NT2/D1 (cell line): ENCODE data around the gene HOTAIR.

Experiments used
- DNase-seq: peaks from one replicate; pipeline ENCODE4 v3.0.0-alpha.2; 2011; ENCODE audit warnings: low read depth, low spot score
- H3K27me3 ChIP-seq: 2 replicates; pipeline ENCODE4 v1.6.0; 2011; ENCODE audit warnings: mild to moderate bottlenecking; ENCODE audit not compliant: insufficient read length, insufficient read depth
- H3K36me3 ChIP-seq: 2 replicates; pipeline ENCODE4 v1.6.1; 2011; ENCODE audit warnings: mild to moderate bottlenecking, low read length, mixed read lengths; ENCODE audit not compliant: insufficient read depth, insufficient read length
- H3K4me1 ChIP-seq: 2 replicates; pipeline ENCODE4 v1.5.1; 2011; ENCODE audit not compliant: insufficient read depth, insufficient read length
- H3K4me3 ChIP-seq: 2 replicates; pipeline ENCODE4 v1.5.1; 2011; ENCODE audit warnings: low read depth; ENCODE audit not compliant: insufficient read length
- H3K9ac ChIP-seq: 2 replicates; pipeline ENCODE4 v1.6.0; 2011; ENCODE audit warnings: low read depth; ENCODE audit not compliant: insufficient read length
- H3K9me3 ChIP-seq: 2 replicates; pipeline ENCODE4 v1.5.1; 2011; ENCODE audit warnings: mild to moderate bottlenecking, low read length; ENCODE audit not compliant: insufficient read depth
- SUZ12 ChIP-seq: IDR thresholded peaks from 2 replicates; pipeline ENCODE4 v1.6.1; 2011; ENCODE audit not compliant: insufficient read length, insufficient read depth; ENCODE audit errors: extremely low read depth
- YY1 ChIP-seq: IDR thresholded peaks from 2 replicates; pipeline ENCODE4 v1.6.1; 2011; ENCODE audit not compliant: insufficient read length, insufficient read depth
- ZNF274 ChIP-seq: IDR thresholded peaks from 2 replicates; pipeline ENCODE4 v1.6.1; 2011; ENCODE audit warnings: mild to moderate bottlenecking, low read depth, low read length

The HOTAIR gene

GRCh38 chr12:53980802-53981496 is 6.2 kb upstream of the HOTAIR start:
- no peak for TF ChIP-seq YY1
- TF ChIP-seq SUZ12: no peak
- no peak for TF ChIP-seq ZNF274

GRCh38 chr12:53980104-53980801 is 5.5 kb upstream of the HOTAIR start:
- H3K9me3 ChIP-seq: peaks cover 7% of the 10 kb centered on the region; the same call in 1 of the 2 replicates
- H3K9ac ChIP-seq: no peak overlapping the region
- no peak for DNase-seq
- peaks cover 4% of the 10 kb centered on the region for H3K4me1 ChIP-seq
- TF ChIP-seq SUZ12 (no peak), ZNF274 (no peak), YY1 (no peak)
- H3K36me3 ChIP-seq: no peaks in the 10 kb centered on the region
- H3K27me3 ChIP-seq: peaks cover 96% of the 10 kb centered on the region
- H3K4me3 ChIP-seq: no peak overlapping the region

More at GRCh38 chr12:53980802-53981496, 6.2 kb upstream of the HOTAIR start:
- no peak overlapping the region for H3K4me3 ChIP-seq
- H3K27me3 ChIP-seq: peaks cover 96% of the 10 kb centered on the region
- no peaks in the 10 kb centered on the region for H3K4me1 ChIP-seq
- no peak overlapping the region for H3K9ac ChIP-seq
- H3K36me3 ChIP-seq: no peaks in the 10 kb centered on the region
- no peak for DNase-seq
- H3K9me3 ChIP-seq: peaks cover 11% of the 10 kb centered on the region; the same call in 1 of the 2 replicates

DNA sequence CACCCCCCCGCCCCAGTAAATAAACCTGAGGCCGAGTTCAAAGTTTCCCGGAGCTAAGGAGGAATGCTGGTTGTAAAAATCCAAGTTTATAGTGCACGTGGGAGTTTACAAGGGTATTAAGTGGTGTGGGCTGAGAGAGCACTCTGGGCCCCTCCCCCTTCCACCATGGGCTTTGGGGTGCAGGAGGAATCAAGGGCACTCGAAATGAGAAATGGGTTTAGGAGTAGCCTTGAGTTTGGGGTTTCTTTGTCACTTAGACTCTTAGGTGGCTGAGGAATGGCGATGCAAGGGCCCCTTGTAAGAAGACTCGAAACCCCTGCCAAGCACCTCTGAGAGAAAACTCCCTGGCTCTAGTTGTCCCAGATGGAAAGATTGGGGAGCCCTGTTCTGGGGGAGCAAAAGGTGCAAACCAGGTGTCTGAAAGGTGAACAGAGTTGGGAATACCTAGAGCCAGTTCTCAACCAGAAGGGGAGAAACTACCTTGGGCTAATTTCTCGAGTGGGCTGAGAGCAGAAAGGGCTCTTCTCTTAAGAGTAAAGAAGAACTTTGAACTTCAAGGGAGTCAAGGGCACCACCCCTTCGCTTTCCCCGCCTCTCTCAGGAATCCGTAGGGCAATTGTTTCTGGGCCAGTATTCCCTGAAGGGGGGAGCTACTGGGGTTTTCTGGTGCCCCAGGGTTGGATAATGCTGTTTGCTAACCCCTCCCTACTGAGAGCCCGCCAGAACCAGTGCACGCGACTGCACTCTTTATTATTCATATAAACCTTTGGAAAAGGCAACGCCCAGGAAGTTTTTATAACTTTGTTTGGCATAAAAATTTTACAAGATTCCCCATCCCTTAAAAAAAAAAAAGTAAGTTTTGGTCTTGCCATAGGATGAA is 4.0 kb upstream of the HOTAIR start:
- TF ChIP-seq YY1 (no peak), ZNF274 (no peak), SUZ12 (no peak)
- H3K9ac ChIP-seq: no peak overlapping the region
- DNase-seq: no peak
- H3K9me3 ChIP-seq: no peaks in the 10 kb centered on the region
- H3K4me3 ChIP-seq: no peak overlapping the region
- peaks cover 100% of the 10 kb centered on the region for H3K27me3 ChIP-seq
- H3K4me1 ChIP-seq: peaks cover 4% of the 10 kb centered on the region
- no peaks in the 10 kb centered on the region for H3K36me3 ChIP-seq

DNA sequence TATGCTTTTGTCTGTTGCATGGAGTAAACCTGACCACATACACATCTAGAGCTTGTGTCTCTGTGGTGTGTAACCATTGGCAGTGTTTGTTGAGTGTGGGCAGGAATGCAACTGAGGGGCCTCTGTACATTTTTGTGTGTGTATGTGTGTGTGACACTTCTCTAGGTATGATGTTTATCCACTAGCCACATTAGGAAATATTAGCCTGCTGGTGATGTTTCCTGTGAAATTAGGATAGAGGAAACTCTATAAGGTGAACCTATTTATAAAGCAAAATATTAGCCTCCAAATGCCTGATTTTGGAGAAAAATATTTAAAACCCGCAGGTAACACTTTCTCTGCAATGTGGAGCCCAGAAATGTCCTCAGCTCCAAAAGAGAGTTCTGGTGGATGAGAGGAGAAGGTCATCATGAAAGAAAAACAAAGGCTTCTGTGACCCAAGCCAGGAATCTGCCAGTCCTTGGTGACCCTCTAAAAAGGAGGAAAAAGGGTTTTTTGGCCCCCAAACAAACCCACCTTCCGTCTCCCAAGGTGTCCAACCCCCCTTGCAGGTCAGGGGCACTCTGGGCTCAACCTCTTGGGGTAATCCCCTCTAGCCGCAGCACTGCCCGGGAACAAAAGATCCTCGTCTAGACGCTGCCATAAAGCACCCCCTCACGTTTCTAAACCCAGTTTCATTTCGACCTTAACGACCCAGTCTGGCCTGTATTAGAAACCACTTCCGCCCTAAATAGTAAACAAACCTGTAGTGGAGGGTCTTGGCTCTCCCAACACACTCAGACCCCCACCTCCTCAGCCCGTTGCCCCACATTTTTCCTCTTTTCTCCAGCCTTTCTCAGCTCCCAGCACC is 3.1 kb upstream of the HOTAIR start:
- Histone ChIP-seq H3K9me3 (no peaks in the 10 kb centered on the region), H3K4me1 (peaks cover 8% of the 10 kb centered on the region), H3K9ac (no peak overlapping the region), H3K36me3 (no peaks in the 10 kb centered on the region), H3K4me3 (no peak overlapping the region), H3K27me3 (peaks cover 100% of the 10 kb centered on the region)
- TF ChIP-seq ZNF274 (no peak), YY1 (no peak), SUZ12 (no peak)
- DNase-seq: no peak

- DNase-seq: no peak
- H3K9me3 ChIP-seq: no peaks in the 10 kb centered on the region
- H3K36me3 ChIP-seq: no peaks in the 10 kb centered on the region
- no peak for TF ChIP-seq SUZ12
- TF ChIP-seq ZNF274: no peak
- no peak for TF ChIP-seq YY1
- no peak overlapping the region for H3K4me3 ChIP-seq
- no peak overlapping the region for H3K9ac ChIP-seq
- H3K27me3 ChIP-seq: peaks cover 100% of the 10 kb centered on the region
- peaks cover 8% of the 10 kb centered on the region for H3K4me1 ChIP-seq
Observed at GRCh38 chr12:53976823-53977595, 2.3 kb upstream of the HOTAIR start.
